ENCODE data around the gene MBP. TPM values are rescaled to one million over a fixed set of nuclear protein-coding genes. Genes with fewer than 3 reads are reported as not detected.
"Not testable (repeated sequence)": the region's sequence is repeated elsewhere in the genome, so short reads cannot be mapped to it uniquely, and the experiment has no call there.

The MBP gene
- total RNA-seq, 1 experiment from 2014 or later = 88.8 TPM

- Histone ChIP-seq H3K27me3 (ENCODE audit: control insufficient read depth, insufficient read depth, low read length) (no peaks in the 10 kb centered on the region), H3K4me1 (ENCODE audit: control insufficient read depth, insufficient read depth, low read length) (no peaks in the 10 kb centered on the region), H3K9me3 (ENCODE audit: control insufficient read depth, insufficient read depth, low read depth, low read length) (no peaks in the 10 kb centered on the region), H3K27ac (ENCODE audit: low read length) (no peak overlapping the region), H3K36me3 (ENCODE audit: control insufficient read depth, insufficient read depth, low read length) (no peaks in the 10 kb centered on the region), H3K4me3 (ENCODE audit: low read depth in 2 of 2, low read length in 2 of 2) (no peak overlapping the region)
- ATAC-seq = no peak
- no peak for DNase-seq (ENCODE audit: low read depth, low spot score)
- TF ChIP-seq POLR2AphosphoS5 (IDR thresholded peaks at IDR 0.05; ENCODE audit: low read depth, low read length) (no peak), SIN3A (IDR thresholded peaks at IDR 0.05; ENCODE audit: borderline replicate concordance, insufficient read depth, low read depth, low read length) (no peak), TCF7L2 (IDR thresholded peaks at IDR 0.05; ENCODE audit: low read depth, low read length) (no peak)
- TF ChIP-seq, protein P1, sequence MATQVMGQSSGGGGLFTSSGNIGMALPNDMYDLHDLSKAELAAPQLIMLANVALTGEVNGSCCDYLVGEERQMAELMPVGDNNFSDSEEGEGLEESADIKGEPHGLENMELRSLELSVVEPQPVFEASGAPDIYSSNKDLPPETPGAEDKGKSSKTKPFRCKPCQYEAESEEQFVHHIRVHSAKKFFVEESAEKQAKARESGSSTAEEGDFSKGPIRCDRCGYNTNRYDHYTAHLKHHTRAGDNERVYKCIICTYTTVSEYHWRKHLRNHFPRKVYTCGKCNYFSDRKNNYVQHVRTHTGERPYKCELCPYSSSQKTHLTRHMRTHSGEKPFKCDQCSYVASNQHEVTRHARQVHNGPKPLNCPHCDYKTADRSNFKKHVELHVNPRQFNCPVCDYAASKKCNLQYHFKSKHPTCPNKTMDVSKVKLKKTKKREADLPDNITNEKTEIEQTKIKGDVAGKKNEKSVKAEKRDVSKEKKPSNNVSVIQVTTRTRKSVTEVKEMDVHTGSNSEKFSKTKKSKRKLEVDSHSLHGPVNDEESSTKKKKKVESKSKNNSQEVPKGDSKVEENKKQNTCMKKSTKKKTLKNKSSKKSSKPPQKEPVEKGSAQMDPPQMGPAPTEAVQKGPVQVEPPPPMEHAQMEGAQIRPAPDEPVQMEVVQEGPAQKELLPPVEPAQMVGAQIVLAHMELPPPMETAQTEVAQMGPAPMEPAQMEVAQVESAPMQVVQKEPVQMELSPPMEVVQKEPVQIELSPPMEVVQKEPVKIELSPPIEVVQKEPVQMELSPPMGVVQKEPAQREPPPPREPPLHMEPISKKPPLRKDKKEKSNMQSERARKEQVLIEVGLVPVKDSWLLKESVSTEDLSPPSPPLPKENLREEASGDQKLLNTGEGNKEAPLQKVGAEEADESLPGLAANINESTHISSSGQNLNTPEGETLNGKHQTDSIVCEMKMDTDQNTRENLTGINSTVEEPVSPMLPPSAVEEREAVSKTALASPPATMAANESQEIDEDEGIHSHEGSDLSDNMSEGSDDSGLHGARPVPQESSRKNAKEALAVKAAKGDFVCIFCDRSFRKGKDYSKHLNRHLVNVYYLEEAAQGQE (IDR thresholded peaks at IDR 0.05; ENCODE audit: insufficient read depth in 1 of 2, low read depth in 2 of 2, low read length in 1 of 2) = no peak
- TF ChIP-seq, protein P2, sequence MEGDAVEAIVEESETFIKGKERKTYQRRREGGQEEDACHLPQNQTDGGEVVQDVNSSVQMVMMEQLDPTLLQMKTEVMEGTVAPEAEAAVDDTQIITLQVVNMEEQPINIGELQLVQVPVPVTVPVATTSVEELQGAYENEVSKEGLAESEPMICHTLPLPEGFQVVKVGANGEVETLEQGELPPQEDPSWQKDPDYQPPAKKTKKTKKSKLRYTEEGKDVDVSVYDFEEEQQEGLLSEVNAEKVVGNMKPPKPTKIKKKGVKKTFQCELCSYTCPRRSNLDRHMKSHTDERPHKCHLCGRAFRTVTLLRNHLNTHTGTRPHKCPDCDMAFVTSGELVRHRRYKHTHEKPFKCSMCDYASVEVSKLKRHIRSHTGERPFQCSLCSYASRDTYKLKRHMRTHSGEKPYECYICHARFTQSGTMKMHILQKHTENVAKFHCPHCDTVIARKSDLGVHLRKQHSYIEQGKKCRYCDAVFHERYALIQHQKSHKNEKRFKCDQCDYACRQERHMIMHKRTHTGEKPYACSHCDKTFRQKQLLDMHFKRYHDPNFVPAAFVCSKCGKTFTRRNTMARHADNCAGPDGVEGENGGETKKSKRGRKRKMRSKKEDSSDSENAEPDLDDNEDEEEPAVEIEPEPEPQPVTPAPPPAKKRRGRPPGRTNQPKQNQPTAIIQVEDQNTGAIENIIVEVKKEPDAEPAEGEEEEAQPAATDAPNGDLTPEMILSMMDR (IDR thresholded peaks at IDR 0.05) = no peak
- BruUV-seq (replicated peaks) = no TSS peak
- ChIA-PET CTCF (no interaction called here), POLR2A (no interaction called here)
- in situ Hi-C loops (cut with HindIII; ENCODE audit: low pct_unique_long_range_greater_than_20kb, low sequenced_read_pairs) (no loop called here), intact Hi-C loops (cut with micrococcal nuclease; ENCODE audit: unreplicated experiment) (no loop called here)
These were observed 161.6 kb downstream of the MBP start for GRCh38 chr18:76970770-76971559.

GRCh38 chr18:76967721-76968472 lies 164.7 kb downstream of the MBP start:
- ChIA-PET CTCF (no interaction called here), POLR2A (no interaction called here)
- Histone ChIP-seq H3K27ac (ENCODE audit: low read length) (no peak overlapping the region), H3K27me3 (ENCODE audit: control insufficient read depth, insufficient read depth, low read length) (no peaks in the 10 kb centered on the region), H3K9me3 (ENCODE audit: control insufficient read depth, insufficient read depth, low read depth, low read length) (no peaks in the 10 kb centered on the region), H3K36me3 (ENCODE audit: control insufficient read depth, insufficient read depth, low read length) (no peaks in the 10 kb centered on the region), H3K4me3 (ENCODE audit: low read depth in 2 of 2, low read length in 2 of 2) (no peak overlapping the region), H3K4me1 (ENCODE audit: control insufficient read depth, insufficient read depth, low read length) (no peaks in the 10 kb centered on the region)
- ATAC-seq = no peak
- in situ Hi-C loops (cut with HindIII; ENCODE audit: low pct_unique_long_range_greater_than_20kb, low sequenced_read_pairs) (no loop called here), intact Hi-C loops (cut with micrococcal nuclease; ENCODE audit: unreplicated experiment) (no loop called here)
- TF ChIP-seq POLR2AphosphoS5 (IDR thresholded peaks at IDR 0.05; ENCODE audit: low read depth, low read length) = no peak
- TF ChIP-seq SIN3A (IDR thresholded peaks at IDR 0.05; ENCODE audit: borderline replicate concordance, insufficient read depth, low read depth, low read length) = no peak
- no peak for TF ChIP-seq TCF7L2 (IDR thresholded peaks at IDR 0.05; ENCODE audit: low read depth, low read length)
- TF ChIP-seq, protein P2 (IDR thresholded peaks at IDR 0.05) = no peak
- TF ChIP-seq, protein P1 (IDR thresholded peaks at IDR 0.05; ENCODE audit: insufficient read depth in 1 of 2, low read depth in 2 of 2, low read length in 1 of 2) = no peak
- DNase-seq (ENCODE audit: low read depth, low spot score) = no peak
- no TSS peak for BruUV-seq (replicated peaks)

GRCh38 chr18:76967299-76967698 lies 165.3 kb downstream of the MBP start:
- H3K4me1 ChIP-seq (ENCODE audit: control insufficient read depth, insufficient read depth, low read length); intact Hi-C loops (cut with micrococcal nuclease; ENCODE audit: unreplicated experiment); H3K36me3 ChIP-seq (ENCODE audit: control insufficient read depth, insufficient read depth, low read length); BruUV-seq (replicated peaks); H3K9me3 ChIP-seq (ENCODE audit: control insufficient read depth, insufficient read depth, low read depth, low read length); H3K27me3 ChIP-seq (ENCODE audit: control insufficient read depth, insufficient read depth, low read length); DNase-seq (ENCODE audit: low read depth, low spot score); POLR2A ChIA-PET; ATAC-seq; in situ Hi-C loops (cut with HindIII; ENCODE audit: low pct_unique_long_range_greater_than_20kb, low sequenced_read_pairs); H3K4me3 ChIP-seq (ENCODE audit: low read depth in 2 of 2, low read length in 2 of 2); H3K27ac ChIP-seq (ENCODE audit: low read length); CTCF ChIA-PET: not testable (repeated sequence)
